ENCODE data around the gene PRG2.

- TF ChIP-seq ESRRG (CRISPR knock-in tag; IDR thresholded peaks at IDR 0.05) (no peak), PATZ1 (CRISPR knock-in tag; IDR thresholded peaks at IDR 0.05; ENCODE audit: borderline replicate concordance) (no peak)
These were observed 28.7 kb upstream of the PRG2 start for GRCh38 chr11:57419146-57419545.
